ENCODE results near the gene CITED2. TPM values are rescaled to one million over a fixed set of nuclear protein-coding genes. Genes with fewer than 3 reads are reported as not detected.

CITED2 gene
- total and polyA plus RNA-seq, 2 experiments from 2014 or later = 26.6 to 76.9 TPM

DNA sequence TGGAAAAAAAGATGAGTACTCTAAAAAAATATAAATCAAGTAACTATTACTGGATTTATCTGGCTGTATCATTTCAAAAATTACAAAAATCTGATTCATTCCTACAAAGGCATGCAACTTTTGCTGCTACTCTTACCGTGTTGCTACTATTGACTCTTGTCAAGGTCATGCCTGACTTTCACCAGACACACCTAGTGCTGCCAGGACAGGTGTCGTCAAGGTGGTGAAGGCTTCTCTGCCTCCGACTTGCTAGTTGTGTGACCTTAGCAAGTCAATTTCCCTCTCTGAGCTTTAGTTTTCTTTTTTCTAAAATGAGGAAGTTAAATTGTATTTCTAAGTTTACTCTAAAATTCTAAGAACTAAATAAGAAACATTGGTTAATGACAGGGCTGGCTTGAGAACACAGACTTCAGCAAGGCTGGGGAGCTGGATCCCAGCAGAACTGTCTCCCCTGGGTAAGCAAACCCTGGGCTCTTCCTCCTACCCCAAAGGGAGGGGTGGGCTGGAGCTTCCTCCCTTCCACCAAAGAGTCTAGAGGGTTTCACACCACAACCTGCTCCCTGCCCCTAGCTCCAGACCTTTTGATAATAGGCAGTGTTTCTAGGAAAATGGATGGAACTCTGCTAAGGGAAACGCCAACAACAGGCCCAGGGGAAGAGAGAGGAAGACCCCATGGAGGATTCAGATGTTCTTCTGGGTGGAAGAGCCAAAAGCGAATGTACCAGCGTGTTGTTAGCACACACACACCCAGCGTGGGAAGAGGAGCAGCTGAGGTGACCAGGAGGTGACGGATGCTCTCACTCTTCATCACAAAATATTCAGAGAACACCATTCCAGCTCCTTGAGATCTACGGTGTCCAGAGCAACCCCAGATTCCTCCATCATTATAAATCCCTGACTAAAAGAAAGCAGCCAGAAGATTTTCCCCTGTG, 47.9 kb upstream of the CITED2 start:
- Mint-ChIP-seq H3K27ac (no peak overlapping the region), H3K27me3 (ENCODE audit: insufficient read depth, low read depth, poor library complexity) (no peaks in the 10 kb centered on the region)

More for the DNA sequence above, 47.9 kb upstream of the CITED2 start:
- ATAC-seq (no peak), DNase-seq (ENCODE audit: low spot score) (no peak)
- Histone ChIP-seq H3K27ac (ENCODE audit: low read depth) (no peak overlapping the region), H3K4me3 (no peak overlapping the region), H3K4me2 (no peak overlapping the region), H3K79me2 (replicated peaks; ENCODE audit: insufficient read depth) (no peaks in the 10 kb centered on the region), H3K27me3 (ENCODE audit: insufficient read depth) (no peaks in the 10 kb centered on the region), H3K36me3 (ENCODE audit: insufficient read depth) (no peaks in the 10 kb centered on the region), H2AFZ (no peak overlapping the region), H3K4me1 (ENCODE audit: insufficient read depth) (peaks cover 11% of the 10 kb centered on the region), H3F3A (replicated peaks; ENCODE audit: low read depth) (no peaks in the 10 kb centered on the region), H4K20me1 (replicated peaks; ENCODE audit: insufficient read depth) (no peaks in the 10 kb centered on the region), H3K9me2 (ENCODE audit: insufficient read depth) (no peaks in the 10 kb centered on the region; the same call in 1 of the 2 replicates)
- Mint-ChIP-seq H3K9me3 (no peaks in the 10 kb centered on the region), H3K4me1 (peaks cover 10% of the 10 kb centered on the region; the same call in 2 of the 3 replicates), H3K36me3 (ENCODE audit: low read depth) (no peaks in the 10 kb centered on the region), H3K4me3 (no peak overlapping the region)
- TF ChIP-seq, protein P1, sequence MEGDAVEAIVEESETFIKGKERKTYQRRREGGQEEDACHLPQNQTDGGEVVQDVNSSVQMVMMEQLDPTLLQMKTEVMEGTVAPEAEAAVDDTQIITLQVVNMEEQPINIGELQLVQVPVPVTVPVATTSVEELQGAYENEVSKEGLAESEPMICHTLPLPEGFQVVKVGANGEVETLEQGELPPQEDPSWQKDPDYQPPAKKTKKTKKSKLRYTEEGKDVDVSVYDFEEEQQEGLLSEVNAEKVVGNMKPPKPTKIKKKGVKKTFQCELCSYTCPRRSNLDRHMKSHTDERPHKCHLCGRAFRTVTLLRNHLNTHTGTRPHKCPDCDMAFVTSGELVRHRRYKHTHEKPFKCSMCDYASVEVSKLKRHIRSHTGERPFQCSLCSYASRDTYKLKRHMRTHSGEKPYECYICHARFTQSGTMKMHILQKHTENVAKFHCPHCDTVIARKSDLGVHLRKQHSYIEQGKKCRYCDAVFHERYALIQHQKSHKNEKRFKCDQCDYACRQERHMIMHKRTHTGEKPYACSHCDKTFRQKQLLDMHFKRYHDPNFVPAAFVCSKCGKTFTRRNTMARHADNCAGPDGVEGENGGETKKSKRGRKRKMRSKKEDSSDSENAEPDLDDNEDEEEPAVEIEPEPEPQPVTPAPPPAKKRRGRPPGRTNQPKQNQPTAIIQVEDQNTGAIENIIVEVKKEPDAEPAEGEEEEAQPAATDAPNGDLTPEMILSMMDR (conservative IDR thresholded peaks at IDR 0.05; ENCODE audit: low read depth in 2 of 2) = no peak
- TF ChIP-seq POLR2AphosphoS5 (IDR thresholded peaks at IDR 0.05; ENCODE audit: low read depth) (no peak), ZNF114 (CRISPR knock-in tag; IDR thresholded peaks at IDR 0.05) (no peak), EZH2 (IDR thresholded peaks at IDR 0.05; ENCODE audit: low read depth, unreplicated experiment) (no peak), ZNF331 (CRISPR knock-in tag; IDR thresholded peaks at IDR 0.05; ENCODE audit: low read depth) (no peak), JUNB (IDR thresholded peaks at IDR 0.05; ENCODE audit: unreplicated experiment) (no peak), STAT1 (IDR thresholded peaks at IDR 0.05; ENCODE audit: unreplicated experiment) (no peak), CREB1 (CRISPR knock-in tag; IDR thresholded peaks at IDR 0.05; ENCODE audit: low read depth) (no peak), NANOG (IDR thresholded peaks at IDR 0.05; ENCODE audit: borderline replicate concordance) (no peak), EZH2phosphoT487 (IDR thresholded peaks at IDR 0.05; ENCODE audit: unreplicated experiment) (no peak)
- TF ChIP-seq, protein P2, sequence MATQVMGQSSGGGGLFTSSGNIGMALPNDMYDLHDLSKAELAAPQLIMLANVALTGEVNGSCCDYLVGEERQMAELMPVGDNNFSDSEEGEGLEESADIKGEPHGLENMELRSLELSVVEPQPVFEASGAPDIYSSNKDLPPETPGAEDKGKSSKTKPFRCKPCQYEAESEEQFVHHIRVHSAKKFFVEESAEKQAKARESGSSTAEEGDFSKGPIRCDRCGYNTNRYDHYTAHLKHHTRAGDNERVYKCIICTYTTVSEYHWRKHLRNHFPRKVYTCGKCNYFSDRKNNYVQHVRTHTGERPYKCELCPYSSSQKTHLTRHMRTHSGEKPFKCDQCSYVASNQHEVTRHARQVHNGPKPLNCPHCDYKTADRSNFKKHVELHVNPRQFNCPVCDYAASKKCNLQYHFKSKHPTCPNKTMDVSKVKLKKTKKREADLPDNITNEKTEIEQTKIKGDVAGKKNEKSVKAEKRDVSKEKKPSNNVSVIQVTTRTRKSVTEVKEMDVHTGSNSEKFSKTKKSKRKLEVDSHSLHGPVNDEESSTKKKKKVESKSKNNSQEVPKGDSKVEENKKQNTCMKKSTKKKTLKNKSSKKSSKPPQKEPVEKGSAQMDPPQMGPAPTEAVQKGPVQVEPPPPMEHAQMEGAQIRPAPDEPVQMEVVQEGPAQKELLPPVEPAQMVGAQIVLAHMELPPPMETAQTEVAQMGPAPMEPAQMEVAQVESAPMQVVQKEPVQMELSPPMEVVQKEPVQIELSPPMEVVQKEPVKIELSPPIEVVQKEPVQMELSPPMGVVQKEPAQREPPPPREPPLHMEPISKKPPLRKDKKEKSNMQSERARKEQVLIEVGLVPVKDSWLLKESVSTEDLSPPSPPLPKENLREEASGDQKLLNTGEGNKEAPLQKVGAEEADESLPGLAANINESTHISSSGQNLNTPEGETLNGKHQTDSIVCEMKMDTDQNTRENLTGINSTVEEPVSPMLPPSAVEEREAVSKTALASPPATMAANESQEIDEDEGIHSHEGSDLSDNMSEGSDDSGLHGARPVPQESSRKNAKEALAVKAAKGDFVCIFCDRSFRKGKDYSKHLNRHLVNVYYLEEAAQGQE (IDR thresholded peaks at IDR 0.05; ENCODE audit: unreplicated experiment) = no peak
- TF ChIP-seq, protein P3, sequence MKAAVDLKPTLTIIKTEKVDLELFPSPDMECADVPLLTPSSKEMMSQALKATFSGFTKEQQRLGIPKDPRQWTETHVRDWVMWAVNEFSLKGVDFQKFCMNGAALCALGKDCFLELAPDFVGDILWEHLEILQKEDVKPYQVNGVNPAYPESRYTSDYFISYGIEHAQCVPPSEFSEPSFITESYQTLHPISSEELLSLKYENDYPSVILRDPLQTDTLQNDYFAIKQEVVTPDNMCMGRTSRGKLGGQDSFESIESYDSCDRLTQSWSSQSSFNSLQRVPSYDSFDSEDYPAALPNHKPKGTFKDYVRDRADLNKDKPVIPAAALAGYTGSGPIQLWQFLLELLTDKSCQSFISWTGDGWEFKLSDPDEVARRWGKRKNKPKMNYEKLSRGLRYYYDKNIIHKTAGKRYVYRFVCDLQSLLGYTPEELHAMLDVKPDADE (IDR thresholded peaks at IDR 0.05) = no peak
- TF ChIP-seq, protein P4, sequence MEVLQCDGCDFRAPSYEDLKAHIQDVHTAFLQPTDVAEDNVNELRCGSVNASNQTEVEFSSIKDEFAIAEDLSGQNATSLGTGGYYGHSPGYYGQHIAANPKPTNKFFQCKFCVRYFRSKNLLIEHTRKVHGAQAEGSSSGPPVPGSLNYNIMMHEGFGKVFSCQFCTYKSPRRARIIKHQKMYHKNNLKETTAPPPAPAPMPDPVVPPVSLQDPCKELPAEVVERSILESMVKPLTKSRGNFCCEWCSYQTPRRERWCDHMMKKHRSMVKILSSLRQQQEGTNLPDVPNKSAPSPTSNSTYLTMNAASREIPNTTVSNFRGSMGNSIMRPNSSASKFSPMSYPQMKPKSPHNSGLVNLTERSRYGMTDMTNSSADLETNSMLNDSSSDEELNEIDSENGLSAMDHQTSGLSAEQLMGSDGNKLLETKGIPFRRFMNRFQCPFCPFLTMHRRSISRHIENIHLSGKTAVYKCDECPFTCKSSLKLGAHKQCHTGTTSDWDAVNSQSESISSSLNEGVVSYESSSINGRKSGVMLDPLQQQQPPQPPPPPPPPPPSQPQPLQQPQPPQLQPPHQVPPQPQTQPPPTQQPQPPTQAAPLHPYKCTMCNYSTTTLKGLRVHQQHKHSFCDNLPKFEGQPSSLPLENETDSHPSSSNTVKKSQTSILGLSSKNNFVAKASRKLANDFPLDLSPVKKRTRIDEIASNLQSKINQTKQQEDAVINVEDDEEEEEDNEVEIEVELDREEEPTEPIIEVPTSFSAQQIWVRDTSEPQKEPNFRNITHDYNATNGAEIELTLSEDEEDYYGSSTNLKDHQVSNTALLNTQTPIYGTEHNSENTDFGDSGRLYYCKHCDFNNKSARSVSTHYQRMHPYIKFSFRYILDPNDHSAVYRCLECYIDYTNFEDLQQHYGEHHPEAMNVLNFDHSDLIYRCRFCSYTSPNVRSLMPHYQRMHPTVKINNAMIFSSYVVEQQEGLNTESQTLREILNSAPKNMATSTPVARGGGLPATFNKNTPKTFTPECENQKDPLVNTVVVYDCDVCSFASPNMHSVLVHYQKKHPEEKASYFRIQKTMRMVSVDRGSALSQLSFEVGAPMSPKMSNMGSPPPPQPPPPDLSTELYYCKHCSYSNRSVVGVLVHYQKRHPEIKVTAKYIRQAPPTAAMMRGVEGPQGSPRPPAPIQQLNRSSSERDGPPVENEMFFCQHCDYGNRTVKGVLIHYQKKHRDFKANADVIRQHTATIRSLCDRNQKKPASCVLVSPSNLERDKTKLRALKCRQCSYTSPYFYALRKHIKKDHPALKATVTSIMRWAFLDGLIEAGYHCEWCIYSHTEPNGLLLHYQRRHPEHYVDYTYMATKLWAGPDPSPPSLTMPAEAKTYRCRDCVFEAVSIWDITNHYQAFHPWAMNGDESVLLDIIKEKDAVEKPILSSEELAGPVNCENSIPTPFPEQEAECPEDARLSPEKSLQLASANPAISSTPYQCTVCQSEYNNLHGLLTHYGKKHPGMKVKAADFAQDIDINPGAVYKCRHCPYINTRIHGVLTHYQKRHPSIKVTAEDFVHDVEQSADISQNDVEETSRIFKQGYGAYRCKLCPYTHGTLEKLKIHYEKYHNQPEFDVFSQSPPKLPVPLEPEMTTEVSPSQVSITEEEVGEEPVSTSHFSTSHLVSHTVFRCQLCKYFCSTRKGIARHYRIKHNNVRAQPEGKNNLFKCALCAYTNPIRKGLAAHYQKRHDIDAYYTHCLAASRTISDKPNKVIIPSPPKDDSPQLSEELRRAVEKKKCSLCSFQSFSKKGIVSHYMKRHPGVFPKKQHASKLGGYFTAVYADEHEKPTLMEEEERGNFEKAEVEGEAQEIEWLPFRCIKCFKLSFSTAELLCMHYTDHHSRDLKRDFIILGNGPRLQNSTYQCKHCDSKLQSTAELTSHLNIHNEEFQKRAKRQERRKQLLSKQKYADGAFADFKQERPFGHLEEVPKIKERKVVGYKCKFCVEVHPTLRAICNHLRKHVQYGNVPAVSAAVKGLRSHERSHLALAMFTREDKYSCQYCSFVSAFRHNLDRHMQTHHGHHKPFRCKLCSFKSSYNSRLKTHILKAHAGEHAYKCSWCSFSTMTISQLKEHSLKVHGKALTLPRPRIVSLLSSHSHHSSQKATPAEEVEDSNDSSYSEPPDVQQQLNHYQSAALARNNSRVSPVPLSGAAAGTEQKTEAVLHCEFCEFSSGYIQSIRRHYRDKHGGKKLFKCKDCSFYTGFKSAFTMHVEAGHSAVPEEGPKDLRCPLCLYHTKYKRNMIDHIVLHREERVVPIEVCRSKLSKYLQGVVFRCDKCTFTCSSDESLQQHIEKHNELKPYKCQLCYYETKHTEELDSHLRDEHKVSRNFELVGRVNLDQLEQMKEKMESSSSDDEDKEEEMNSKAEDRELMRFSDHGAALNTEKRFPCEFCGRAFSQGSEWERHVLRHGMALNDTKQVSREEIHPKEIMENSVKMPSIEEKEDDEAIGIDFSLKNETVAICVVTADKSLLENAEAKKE (CRISPR knock-in tag; IDR thresholded peaks at IDR 0.05) = no peak
